Measurements from ENCODE around the gene CXXC5.

DNA sequence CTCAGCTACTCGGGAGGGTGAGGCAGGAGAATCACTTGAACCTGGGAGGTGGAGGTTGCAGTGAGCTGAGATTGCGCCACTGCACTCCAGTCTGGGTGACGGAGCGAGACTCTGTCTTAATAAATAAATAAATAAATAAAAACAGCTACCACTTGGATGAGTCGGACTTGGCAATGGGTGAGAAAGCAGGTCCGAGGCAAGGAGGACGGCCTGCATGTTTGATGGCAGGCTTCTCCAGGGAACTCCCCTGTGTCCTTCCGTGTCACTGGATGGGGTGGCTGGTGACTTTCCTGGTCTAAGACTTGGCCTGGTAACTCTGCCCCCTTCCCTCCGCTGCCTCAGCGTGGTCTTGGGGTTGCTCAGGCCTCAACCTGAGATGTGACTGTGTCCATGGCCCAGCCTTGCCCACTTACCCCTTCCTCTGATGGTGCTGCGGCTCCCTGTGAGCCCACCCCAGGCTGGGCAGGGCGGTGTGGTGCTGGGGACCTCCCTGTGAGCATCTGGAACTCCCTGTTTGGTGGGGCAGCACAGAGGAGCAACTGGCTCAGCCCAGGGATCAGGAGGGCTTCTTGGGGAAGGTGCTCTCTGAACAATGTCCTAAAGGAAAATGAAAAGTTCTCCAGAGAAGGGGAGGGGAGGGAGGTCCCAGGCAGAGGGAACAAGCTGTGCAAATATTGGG, 85.0 kb downstream of the CXXC5 start:
- TF ChIP-seq, protein P1, sequence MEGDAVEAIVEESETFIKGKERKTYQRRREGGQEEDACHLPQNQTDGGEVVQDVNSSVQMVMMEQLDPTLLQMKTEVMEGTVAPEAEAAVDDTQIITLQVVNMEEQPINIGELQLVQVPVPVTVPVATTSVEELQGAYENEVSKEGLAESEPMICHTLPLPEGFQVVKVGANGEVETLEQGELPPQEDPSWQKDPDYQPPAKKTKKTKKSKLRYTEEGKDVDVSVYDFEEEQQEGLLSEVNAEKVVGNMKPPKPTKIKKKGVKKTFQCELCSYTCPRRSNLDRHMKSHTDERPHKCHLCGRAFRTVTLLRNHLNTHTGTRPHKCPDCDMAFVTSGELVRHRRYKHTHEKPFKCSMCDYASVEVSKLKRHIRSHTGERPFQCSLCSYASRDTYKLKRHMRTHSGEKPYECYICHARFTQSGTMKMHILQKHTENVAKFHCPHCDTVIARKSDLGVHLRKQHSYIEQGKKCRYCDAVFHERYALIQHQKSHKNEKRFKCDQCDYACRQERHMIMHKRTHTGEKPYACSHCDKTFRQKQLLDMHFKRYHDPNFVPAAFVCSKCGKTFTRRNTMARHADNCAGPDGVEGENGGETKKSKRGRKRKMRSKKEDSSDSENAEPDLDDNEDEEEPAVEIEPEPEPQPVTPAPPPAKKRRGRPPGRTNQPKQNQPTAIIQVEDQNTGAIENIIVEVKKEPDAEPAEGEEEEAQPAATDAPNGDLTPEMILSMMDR (conservative IDR thresholded peaks at IDR 0.05; ENCODE audit: low read length), result no peak
- TF ChIP-seq EZH2phosphoT487 (IDR thresholded peaks at IDR 0.05; ENCODE audit: borderline replicate concordance, low read depth, low read length), result no peak
